ENCODE measurements around the gene ZFYVE21.

Gene ZFYVE21

DNA sequence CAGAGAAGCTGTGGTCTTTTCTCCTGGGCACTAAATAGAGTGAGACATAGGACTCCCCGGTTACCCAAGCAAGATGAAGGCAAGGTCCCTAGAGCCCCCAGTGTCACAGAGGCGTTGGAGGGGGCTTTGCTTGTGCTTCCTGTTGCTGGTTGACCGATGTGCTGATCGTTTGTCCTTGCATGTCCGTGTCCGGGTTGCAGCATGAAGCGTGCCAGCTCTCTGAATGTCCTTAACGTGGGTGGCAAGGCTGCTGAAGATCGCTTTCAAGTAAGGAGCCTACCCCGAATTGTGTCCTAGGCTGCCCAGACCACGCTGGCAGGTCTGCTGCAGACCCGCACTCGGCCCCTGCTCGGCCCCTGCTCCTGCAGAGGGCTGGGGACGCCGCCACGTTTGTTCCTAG, 23.5 kb upstream of the ZFYVE21 start:
- no peak for DNase-seq (ENCODE audit: low read depth, low spot score)

GRCh38 chr14:103692871-103693270, 22.7 kb upstream of the ZFYVE21 start:
- no peak for DNase-seq (ENCODE audit: low read depth, low spot score)

DNA sequence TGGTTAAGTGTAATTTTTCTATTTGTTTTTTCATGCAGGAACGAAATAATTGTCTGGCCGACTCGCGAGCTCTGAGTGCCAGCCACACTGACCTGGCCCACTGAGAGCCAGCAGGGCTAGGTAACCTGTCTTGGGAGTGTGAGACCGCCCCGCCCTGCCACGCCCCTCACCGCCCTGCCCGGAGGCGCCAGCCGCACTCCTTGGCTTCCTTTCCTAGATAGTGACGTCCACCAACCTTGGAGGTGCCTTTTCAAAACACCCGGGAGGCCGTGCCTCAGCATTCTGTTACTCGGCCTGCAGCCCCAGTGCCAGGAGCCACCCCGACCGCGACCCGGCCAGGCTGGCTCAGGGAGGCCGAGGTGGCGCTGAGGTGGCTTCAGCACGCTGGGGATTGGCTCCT, 22.1 kb upstream of the ZFYVE21 start:
- DNase-seq (ENCODE audit: low read depth, low spot score): no peak

GRCh38 chr14:103694572-103695026, 21.0 kb upstream of the ZFYVE21 start:
- no peak for DNase-seq (ENCODE audit: low read depth, low spot score)

- DNase-seq (ENCODE audit: low read depth, low spot score): no peak
These were observed 20.1 kb upstream of the ZFYVE21 start for GRCh38 chr14:103695296-103696069.

GRCh38 chr14:103696070-103696402, 19.6 kb upstream of the ZFYVE21 start:
- DNase-seq (ENCODE audit: low read depth, low spot score): no peak

GRCh38 chr14:103696466-103697071, 19.0 kb upstream of the ZFYVE21 start:
- DNase-seq (ENCODE audit: low read depth, low spot score): peak; percentile 59

GRCh38 chr14:103697206-103697602, 18.4 kb upstream of the ZFYVE21 start:
- no peak for DNase-seq (ENCODE audit: low read depth, low spot score)

DNA sequence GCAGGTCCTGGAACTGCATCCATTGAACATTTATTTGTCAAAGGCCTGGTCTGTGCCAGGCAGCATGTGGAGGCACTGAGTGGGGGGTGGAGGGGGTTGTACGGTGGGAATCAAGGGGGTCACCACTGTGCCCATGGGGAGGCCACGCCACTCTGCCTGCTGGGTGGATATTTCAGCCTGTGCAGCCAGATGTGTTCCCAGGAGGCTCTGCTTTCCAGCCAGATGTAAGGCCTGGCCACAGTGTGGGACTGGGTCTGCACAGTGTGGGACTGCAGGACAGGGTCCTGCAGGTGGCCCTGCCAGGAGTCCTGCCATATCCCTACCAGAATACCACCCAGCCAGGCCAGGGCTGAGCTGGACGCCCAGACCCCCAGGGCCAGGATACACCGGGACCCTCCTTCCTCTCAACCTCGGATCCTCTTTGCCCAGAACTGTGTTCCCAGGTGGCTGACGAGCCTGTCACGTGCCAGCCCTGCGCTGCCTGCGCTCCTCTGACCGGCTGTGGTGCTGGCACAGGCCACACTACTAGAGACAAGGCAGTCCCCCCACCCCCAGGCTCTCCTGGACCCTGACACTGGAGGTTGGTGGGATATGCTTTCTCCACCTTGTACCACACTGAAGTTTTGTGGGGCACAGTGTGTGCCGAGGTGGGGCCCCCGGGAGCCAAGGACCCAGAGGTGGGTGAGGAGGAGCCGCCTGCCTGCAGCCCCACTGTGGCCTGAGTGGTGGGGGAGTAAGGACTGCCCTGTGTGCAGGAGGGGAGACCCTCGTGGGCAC, 17.8 kb upstream of the ZFYVE21 start:
- DNase-seq (ENCODE audit: low read depth, low spot score): no peak

DNA sequence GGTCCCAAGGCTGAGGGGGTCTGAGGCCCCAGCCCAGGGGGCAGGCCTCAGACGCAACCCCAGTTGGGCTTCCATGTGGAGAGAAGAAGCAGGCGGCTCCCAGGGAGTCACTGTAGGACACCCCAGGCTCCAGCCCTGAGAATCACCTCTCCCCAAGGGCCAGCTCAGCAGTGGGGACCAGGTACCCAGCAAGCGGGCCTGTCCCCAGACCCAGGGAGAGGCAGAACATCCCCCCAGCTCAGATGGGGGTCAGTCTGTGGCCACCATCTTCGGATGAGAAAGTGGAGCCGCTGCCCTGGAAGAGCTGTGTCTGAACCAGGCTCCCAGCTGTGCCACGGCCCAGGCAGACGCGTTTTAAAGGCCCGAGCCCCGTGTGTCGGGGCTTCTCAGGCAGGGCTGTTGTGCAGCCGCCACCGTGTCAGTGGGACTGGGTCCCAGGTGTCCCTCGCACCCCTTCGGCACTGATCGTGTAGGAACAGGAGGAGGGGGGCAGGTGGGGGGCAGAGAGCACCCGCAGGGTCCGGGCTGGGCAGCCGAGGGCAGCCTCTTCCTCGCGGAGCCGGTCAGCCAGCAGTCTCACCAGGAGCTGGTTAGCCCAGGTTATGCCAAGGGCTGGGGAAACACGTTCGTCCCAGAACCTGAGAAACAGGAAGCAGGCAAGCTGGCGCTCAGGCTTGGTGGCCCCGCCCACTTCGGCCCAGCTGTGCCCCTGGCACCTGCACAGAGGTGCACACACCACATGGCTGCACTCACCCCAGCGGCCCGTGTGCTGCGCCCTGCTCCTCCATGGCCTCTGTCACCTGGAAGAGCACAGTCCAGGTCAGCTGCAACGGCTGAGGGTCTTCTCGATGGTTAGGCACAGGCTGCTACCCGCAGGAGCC, 17.0 kb upstream of the ZFYVE21 start:
- no peak for DNase-seq (ENCODE audit: low read depth, low spot score)

GRCh38 chr14:103699261-103699661, 16.3 kb upstream of the ZFYVE21 start:
- no peak for DNase-seq (ENCODE audit: low read depth, low spot score)

GRCh38 chr14:103699901-103700752, 15.5 kb upstream of the ZFYVE21 start:
- DNase-seq (ENCODE audit: low read depth, low spot score): no peak

DNA sequence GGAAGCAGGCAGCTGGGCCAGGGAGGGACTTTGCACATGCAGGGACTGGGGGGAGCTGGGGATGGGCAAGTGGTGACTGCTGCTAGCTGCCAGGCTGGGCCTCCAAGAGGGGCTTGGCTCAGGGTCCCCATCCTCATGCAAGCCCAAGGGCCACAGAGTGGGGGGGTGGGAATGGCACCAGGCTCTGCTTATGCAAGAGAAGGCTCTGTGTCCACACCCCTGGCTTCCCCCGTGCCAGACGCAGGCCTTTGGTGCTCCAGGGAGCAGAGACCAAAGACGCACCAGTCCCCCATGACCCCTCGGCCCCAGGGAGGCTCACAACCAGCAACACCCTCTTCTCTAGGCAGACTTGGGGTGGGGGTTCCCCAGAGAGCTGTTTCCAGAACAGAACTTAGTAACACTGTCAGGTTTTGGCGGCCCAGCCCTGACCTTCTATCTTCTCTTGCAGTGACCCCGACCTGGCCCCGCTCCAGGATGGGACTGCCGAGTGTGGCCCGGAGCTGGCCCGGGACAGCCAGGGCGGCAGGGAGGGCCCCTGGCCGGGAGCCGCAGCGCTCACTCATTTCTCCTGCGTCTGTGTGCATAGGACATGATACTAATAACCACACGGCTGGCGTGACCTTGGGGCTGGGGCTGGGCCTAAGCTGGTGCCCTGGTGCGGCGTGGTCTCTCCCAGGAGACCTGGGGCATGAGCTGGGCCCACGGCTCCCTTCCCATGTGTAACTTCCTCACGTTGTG, 14.7 kb upstream of the ZFYVE21 start:
- no peak for DNase-seq (ENCODE audit: low read depth, low spot score)

- DNase-seq (ENCODE audit: low read depth, low spot score): no peak
These were observed 13.5 kb upstream of the ZFYVE21 start for GRCh38 chr14:103702095-103702494.

DNA sequence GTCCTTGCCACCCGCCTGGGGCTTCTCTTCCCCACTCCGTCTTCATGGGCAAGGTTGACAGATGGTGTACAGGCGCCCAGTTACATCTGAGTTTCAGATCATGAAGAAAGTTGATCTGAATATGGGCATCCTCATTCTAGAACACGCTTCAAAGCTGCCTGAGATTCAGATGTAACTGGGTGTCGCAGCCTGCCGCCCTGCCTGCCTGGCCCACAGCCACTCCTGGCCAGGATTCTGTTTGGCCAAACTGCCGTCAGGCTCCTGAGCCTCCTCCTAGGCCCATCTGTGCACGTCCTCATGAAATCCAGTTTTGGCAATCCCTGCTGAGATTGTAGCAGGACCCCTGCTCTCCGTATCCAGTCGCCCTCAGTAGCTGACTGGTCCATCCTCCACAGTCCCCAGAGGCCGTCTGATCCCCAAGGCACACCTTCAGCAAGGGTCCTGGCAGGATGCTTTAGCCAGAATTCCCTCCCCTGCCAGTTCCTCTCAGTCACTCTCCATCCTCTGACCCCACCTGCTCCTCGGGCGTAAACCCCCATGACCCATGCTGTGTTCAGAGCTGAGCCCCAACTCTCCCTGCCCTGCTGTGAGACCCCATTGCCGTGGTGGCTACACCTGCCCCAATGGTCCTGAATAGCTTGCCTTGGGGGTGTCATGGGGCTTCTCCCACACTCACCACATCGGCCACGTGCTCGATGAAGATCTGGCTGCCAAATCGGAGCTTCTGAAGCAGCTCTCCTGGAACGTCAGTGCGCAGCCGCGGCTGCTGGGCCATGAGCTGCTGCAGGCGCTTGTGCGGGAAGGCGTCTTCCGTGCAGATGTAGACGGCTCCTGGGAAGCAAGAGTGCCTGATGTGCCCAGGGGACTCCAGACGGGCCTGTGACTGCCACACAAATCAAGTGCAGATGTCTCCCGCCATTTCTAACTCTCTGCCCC, 12.8 kb upstream of the ZFYVE21 start:
- no peak for DNase-seq (ENCODE audit: low read depth, low spot score)

GRCh38 chr14:103703433-103704385, 11.9 kb upstream of the ZFYVE21 start:
- no peak for DNase-seq (ENCODE audit: low read depth, low spot score)

- DNase-seq (ENCODE audit: low read depth, low spot score): no peak
These were observed 10.9 kb upstream of the ZFYVE21 start for GRCh38 chr14:103704708-103705107.

DNA sequence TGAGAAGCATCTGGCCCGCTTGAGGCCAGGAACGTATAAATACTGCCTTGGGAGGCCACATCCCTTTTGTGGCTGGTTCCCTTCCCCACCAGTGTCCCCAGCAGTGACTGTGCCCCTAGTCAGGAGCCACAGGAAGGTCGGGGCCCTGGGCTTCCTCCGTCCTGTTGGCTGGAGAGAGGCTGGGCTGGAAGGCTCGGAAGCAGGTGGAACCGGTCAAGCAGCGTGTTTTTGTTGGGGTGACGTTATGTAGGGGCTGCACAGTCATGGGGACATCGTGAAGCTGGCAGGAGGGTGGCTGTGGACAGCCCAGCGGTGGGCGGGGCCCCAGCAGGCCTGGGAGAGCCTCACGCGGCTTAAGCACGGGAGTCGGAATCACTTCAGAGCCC, 10.5 kb upstream of the ZFYVE21 start:
- DNase-seq (ENCODE audit: low read depth, low spot score): no peak
